Sigmoid colon (tissue), 4 donors: Measurements from ENCODE around the gene DPP3.

Experiments used
- CTCF ChIP-seq, 4 experiments: fragments of 450-650 bp in 3 of 4; fragments of 200-600 bp in 1 of 4; IDR thresholded peaks; one replicate each; pipeline ENCODE4 v1.5.1; 2016 to 2019; ENCODE audit warnings: antibody characterized with exemption in 4 of 4, mild to moderate bottlenecking in 3 of 4, moderate library complexity in 2 of 4
- EP300 ChIP-seq, 4 donors: sonication (generic); formaldehyde crosslinking; IDR thresholded peaks; one replicate each; pipeline ENCODE4 v1.6.1; 2017; ENCODE audit warnings: antibody characterized with exemption in 4 of 4
- POLR2A ChIP-seq, 2 donors: fragments of 450-650 bp; IDR thresholded peaks; one replicate each; pipeline ENCODE4 v1.6.1; 2016; ENCODE audit warnings: antibody characterized with exemption in 2 of 2, mild to moderate bottlenecking in 2 of 2, moderate library complexity in 2 of 2

GRCh38 chr11:66523611-66524010 is 43.4 kb downstream of the DPP3 start:
- TF ChIP-seq CTCF (IDR thresholded peaks at IDR 0.05) = no peak
- no peak for TF ChIP-seq POLR2A (IDR thresholded peaks at IDR 0.05)
- no peak for TF ChIP-seq EP300 (IDR thresholded peaks at IDR 0.05)
